Hepatocyte (in vitro differentiated cells): Measurements from ENCODE around the gene CSMD2.

ENCODE experiments used
- EZH2 ChIP-seq: fragments of 200-600 bp; sonication (generic); IDR thresholded peaks from 2 replicates; pipeline ENCODE4 v1.6.1; 2016; ENCODE audit warnings: antibody characterized with exemption, mild to moderate bottlenecking, borderline replicate concordance
- TF ChIP-seq, protein P1 (sequence below): fragments of 200-600 bp; sonication (generic); IDR thresholded peaks from 2 replicates; pipeline ENCODE4 v1.5.1; 2016; ENCODE audit warnings: antibody characterized with exemption, mild to moderate bottlenecking; ENCODE audit not compliant: poor library complexity

GRCh38 chr1:33472269-33472980 is 692.6 kb downstream of the CSMD2 start, which contains the start of gene ZSCAN20:
- TF ChIP-seq, protein P1, sequence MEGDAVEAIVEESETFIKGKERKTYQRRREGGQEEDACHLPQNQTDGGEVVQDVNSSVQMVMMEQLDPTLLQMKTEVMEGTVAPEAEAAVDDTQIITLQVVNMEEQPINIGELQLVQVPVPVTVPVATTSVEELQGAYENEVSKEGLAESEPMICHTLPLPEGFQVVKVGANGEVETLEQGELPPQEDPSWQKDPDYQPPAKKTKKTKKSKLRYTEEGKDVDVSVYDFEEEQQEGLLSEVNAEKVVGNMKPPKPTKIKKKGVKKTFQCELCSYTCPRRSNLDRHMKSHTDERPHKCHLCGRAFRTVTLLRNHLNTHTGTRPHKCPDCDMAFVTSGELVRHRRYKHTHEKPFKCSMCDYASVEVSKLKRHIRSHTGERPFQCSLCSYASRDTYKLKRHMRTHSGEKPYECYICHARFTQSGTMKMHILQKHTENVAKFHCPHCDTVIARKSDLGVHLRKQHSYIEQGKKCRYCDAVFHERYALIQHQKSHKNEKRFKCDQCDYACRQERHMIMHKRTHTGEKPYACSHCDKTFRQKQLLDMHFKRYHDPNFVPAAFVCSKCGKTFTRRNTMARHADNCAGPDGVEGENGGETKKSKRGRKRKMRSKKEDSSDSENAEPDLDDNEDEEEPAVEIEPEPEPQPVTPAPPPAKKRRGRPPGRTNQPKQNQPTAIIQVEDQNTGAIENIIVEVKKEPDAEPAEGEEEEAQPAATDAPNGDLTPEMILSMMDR = no peak
- no peak for TF ChIP-seq EZH2
